Choroid plexus epithelial cell (primary cell): ENCODE measurements around the gene ATRIP.

Experiments
- DNase-seq: peaks from one replicate; pipeline ENCODE4 v3.0.0-alpha.2; 2010; ENCODE audit warnings: low read depth
- H3K4me3 ChIP-seq: 2 replicates; pipeline ENCODE4 v1.5.1; 2011; ENCODE audit warnings: low read depth, mild to moderate bottlenecking, control low read depth, low read length, moderate library complexity
- TF ChIP-seq, protein P1 (sequence below): conservative IDR thresholded peaks from 2 replicates; pipeline ENCODE4 v1.5.1; 2011; ENCODE audit warnings: low read depth, mild to moderate bottlenecking, control low read depth, inconsistent platforms, low read length, moderate library complexity

The ATRIP gene

DNA sequence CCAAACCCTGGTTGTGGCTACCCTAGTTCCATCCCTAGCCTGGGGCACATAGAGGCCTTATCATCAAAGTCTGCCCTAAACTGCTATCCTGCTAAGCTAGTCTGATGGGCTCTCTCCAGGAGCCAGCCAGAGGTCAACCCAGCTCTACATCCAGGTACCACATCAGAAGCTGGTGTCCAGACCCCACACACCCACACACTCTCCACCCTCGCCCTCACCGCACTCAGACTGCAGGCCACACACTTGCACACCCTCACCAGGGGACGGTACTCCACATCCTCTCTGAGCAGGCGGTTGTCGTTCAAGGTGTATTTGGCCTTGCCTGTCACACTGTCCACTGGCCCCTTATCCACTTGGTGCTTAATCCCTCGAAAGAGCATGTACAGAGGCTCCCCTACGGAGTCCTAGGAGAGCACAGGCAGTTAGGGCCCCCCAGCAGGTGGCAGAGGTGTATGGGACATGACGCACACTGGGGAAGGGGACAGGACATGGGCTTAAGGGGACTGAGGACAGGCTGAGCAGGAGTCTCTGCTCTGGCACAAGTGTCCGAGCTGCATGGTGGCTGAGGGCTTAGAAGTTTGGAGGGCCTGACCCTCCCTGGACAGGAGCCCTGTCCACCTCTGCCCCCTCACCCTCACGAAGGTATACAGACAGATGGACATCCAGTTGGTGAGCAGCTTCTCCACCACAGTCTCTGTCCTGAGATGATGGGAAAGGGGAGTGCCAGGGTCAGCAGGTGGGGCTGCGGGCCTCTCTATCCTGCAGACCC is 34.7 kb upstream of the ATRIP start:
- TF ChIP-seq, protein P1, sequence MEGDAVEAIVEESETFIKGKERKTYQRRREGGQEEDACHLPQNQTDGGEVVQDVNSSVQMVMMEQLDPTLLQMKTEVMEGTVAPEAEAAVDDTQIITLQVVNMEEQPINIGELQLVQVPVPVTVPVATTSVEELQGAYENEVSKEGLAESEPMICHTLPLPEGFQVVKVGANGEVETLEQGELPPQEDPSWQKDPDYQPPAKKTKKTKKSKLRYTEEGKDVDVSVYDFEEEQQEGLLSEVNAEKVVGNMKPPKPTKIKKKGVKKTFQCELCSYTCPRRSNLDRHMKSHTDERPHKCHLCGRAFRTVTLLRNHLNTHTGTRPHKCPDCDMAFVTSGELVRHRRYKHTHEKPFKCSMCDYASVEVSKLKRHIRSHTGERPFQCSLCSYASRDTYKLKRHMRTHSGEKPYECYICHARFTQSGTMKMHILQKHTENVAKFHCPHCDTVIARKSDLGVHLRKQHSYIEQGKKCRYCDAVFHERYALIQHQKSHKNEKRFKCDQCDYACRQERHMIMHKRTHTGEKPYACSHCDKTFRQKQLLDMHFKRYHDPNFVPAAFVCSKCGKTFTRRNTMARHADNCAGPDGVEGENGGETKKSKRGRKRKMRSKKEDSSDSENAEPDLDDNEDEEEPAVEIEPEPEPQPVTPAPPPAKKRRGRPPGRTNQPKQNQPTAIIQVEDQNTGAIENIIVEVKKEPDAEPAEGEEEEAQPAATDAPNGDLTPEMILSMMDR = no peak
- DNase-seq = no peak
- H3K4me3 ChIP-seq = no peak overlapping the region

DNA sequence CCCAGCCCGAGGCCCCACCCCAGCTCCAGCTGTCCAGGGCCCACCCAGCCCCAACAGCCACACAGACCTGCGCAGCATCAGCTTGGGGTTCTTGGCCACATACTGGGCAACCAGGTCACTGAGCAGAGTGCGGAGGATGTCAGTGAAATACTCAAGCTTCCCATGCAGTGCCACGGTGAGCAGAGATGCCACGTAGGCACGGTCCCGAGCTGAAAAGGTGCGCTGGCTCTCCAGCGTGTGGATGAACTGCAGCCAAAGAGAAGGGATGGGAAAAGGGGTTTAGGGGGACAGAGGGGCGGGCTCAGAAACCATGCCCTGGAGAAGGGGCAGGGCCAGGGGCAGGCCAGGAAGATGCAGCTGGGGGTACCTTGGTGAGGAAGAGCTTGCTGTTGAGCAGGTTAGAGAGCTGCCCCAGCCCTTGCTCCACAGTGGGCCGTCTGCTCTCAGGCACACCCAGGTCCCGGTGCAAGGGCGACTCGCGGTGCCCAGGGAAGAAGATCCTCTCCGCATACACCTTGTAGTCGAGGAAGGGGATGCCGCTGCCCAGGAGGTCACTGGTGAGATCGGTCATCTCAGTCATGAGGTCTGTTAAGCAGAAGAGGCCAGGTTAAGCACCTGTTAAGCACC is 34.0 kb upstream of the ATRIP start:
- no peak overlapping the region for H3K4me3 ChIP-seq

DNA sequence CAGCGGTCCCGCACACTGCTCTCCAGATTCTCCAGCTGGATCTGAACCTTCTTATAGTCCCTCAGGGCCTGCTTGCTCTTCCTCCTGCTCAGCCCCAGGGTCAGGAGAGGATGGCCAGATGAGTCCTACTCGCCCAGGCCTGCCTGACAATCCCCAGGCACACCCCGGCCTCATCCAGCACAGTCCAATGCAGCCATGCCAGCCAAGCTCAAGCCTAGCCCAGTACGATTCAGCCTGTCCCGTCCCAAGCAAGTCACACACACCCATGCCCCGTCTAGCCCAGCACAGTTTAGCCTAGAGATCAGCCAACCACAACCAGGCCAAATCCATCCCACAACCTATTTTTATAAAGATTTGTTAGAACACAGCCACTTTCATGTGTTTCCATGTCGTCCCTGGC is 33.5 kb upstream of the ATRIP start:
- no peak overlapping the region for H3K4me3 ChIP-seq
- TF ChIP-seq, protein P1 = no peak
- DNase-seq = no peak

More for the DNA sequence above, 34.0 kb upstream of the ATRIP start:
- DNase-seq = no peak
- TF ChIP-seq, protein P1 = no peak

DNA sequence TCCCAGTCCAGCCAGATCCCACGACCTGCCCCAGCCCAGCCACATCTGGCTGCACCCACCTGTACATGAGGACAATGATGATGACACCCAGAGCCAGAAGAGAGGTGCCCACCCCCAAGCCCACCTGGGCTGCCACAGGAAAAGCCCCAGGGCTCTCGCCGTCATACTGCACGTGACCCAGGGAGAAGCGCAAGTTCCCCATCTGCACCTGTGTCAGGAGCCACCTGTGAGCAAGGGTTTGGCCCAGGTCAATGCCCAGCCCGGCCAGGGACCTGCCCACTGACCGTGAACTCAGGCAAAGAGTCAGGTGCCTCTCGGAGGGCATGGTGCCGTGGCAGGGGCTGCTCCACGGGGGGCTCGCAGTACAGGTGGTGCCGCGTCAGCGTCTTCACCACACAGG is 32.9 kb upstream of the ATRIP start:
- TF ChIP-seq, protein P1 = no peak
- H3K4me3 ChIP-seq = no peak overlapping the region
- no peak for DNase-seq

DNA sequence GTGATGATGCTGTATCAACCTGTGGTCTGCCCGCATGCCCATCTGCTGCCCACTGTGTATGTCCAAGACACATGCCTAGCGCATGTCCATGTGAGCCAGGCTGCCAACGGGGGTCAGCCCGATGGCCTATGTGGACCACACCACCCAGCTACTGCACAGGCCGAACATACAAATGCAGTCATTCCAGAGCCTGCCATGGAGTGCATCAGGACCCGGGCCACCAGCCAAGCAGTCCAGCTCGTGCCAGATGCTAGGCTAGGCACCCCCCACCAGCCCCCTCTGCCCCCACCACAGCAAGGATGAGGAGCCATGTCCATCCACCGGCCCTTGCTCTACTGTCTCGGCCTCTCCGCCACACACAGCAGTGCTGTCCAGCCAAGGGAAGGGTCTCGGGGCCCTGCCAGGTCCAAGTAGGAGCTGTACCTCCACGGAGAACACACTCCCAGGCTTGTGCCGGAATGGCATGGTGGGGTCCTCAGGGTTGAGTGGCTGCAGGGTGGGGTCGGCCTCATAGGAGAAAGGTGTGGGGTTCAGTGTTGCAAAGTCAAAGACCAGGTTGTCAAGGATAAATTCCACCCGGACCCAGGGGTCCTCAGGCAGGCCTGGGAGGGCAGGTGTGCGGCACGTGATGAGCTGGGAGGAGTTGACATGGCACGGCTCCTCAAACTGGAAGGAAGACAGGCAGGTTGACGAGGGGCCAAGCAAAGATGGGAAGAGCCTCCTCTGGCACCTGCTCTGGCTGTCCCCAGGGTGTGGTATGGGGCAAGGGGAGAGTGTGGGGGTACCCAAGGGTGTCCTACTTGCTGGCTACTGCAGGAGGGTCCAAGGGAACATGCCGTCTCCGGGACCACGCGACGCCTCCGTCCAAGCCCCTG is 31.9 kb upstream of the ATRIP start:
- H3K4me3 ChIP-seq = no peak overlapping the region
- TF ChIP-seq, protein P1 = no peak
- DNase-seq = no peak

DNA sequence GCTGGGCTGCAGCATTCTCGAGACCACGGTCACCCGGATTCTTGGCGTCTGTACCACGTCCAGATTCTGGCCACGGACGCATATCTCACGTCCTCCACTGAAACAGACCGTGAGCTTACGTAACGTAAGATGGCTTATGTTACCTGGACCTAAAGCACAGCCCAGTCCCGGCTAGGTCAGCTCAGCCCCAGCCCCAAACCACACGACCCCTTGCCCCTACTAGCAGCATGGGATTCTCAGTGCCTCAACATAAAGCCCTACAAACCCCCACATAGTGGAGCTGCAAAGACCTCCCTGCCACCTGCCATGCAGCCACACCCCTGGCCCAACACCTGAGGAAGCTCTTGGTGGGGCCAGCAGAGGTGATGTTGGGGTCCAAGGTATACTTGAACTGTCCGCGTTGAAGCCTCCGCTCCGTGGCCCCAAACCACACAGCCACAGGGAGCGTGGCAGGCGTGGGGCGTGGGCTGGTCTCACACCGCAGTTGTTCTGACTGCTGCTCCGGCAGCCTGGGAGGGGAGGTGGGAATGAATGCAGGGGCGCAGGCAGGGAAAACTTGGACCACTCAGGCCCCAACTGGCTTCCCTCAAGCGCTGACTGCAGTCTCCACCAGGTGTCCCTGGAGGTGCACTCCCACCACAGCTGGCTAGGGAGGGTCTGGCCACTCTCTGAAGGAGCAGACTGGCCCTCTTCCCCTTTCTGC is 31.1 kb upstream of the ATRIP start:
- no peak for DNase-seq
- TF ChIP-seq, protein P1 = peak; percentile 10
- H3K4me3 ChIP-seq = no peak overlapping the region
